ENCODE data around the gene RBM44. TPM values are rescaled to one million over a fixed set of nuclear protein-coding genes. Genes with fewer than 3 reads are reported as not detected.
"Not testable (repeated sequence)": the region's sequence is repeated elsewhere in the genome, so short reads cannot be mapped to it uniquely, and the experiment has no call there.

Gene RBM44
- total RNA-seq, 1 experiment from 2014 or later, result 0.14 TPM

DNA sequence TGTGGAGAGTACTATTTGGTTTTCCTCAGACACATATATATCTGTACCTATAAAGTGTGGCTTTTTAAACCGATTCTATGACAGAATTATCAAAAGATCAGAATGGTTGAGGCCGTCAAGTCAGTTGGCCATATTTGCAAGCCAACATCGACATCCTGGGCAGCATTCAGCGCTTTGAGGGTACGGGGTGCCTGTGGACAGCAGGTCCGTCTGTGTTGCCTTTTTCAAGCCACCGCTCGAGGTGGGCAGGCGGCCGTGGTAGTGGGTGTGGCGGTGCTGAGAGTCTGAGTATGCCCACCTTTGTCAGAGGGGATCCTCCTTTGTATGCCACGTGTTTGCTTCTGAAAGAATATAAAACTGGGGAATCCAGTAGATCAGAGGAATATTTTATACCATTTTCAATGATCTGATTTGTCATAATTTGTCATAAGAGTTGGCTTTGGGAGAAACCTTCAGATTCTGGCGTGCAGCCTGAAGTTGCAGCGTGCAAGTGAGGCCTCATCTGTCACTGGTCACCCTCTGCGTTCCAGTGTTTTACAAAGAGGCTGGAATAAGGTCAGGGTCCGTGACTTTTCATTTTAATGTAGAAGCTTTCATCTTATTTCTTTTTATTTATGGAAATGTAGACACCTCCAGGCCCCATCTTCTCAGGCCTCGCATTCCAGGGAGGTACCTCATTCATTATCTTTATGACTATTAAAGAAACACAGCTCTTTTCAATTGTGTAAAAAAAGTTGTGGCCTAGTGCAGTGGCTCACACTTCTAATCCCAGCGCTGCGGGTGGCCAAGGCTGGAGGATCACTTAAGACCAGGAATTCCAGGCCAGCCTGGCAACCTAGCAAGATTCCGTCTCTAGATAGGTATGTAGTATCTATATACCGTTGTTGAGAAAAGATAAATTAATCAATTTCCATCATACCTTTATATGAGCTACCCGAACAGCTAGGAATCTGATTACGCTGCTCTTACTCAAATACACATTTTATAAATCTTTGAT lies 37.8 kb upstream of the RBM44 start:
- DNase-seq, result no peak
- Mint-ChIP-seq H3K4me3 (ENCODE audit: unreplicated experiment) (no peak overlapping the region), H3K27me3 (ENCODE audit: insufficient read depth, unreplicated experiment) (no peaks in the 10 kb centered on the region), H3K36me3 (ENCODE audit: insufficient read depth, unreplicated experiment) (peaks cover 24% of the 10 kb centered on the region), H3K27ac (ENCODE audit: unreplicated experiment) (no peak overlapping the region), H3K9me3 (ENCODE audit: unreplicated experiment) (no peaks in the 10 kb centered on the region), H3K4me1 (ENCODE audit: low read depth, unreplicated experiment) (no peaks in the 10 kb centered on the region)
- no TSS peak for BruUV-seq (replicated peaks)
- ChIA-PET CTCF (no interaction called here), POLR2A (no interaction called here)
- no peak overlapping the region for H3K4me3 ChIP-seq (ENCODE audit: low read depth, low read length)
- no peaks in the 10 kb centered on the region for H3K36me3 ChIP-seq (ENCODE audit: control insufficient read depth, insufficient read depth, low read length)
- TF ChIP-seq, protein P1, sequence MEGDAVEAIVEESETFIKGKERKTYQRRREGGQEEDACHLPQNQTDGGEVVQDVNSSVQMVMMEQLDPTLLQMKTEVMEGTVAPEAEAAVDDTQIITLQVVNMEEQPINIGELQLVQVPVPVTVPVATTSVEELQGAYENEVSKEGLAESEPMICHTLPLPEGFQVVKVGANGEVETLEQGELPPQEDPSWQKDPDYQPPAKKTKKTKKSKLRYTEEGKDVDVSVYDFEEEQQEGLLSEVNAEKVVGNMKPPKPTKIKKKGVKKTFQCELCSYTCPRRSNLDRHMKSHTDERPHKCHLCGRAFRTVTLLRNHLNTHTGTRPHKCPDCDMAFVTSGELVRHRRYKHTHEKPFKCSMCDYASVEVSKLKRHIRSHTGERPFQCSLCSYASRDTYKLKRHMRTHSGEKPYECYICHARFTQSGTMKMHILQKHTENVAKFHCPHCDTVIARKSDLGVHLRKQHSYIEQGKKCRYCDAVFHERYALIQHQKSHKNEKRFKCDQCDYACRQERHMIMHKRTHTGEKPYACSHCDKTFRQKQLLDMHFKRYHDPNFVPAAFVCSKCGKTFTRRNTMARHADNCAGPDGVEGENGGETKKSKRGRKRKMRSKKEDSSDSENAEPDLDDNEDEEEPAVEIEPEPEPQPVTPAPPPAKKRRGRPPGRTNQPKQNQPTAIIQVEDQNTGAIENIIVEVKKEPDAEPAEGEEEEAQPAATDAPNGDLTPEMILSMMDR (IDR thresholded peaks at IDR 0.05; ENCODE audit: insufficient read depth in 1 of 2, low read depth in 1 of 2, low read length in 1 of 2, severe bottlenecking in 1 of 2, unreplicated experiment in 1 of 2), result no peak
- no peaks in the 10 kb centered on the region for H3K4me1 ChIP-seq
- intact Hi-C loops (cut with micrococcal nuclease; ENCODE audit: unreplicated experiment), result no loop called here
- no peaks in the 10 kb centered on the region for H3K9me3 ChIP-seq
- H3K27me3 ChIP-seq (replicated peaks; ENCODE audit: control insufficient read depth, insufficient read depth, low read length), result no peaks in the 10 kb centered on the region

DNA sequence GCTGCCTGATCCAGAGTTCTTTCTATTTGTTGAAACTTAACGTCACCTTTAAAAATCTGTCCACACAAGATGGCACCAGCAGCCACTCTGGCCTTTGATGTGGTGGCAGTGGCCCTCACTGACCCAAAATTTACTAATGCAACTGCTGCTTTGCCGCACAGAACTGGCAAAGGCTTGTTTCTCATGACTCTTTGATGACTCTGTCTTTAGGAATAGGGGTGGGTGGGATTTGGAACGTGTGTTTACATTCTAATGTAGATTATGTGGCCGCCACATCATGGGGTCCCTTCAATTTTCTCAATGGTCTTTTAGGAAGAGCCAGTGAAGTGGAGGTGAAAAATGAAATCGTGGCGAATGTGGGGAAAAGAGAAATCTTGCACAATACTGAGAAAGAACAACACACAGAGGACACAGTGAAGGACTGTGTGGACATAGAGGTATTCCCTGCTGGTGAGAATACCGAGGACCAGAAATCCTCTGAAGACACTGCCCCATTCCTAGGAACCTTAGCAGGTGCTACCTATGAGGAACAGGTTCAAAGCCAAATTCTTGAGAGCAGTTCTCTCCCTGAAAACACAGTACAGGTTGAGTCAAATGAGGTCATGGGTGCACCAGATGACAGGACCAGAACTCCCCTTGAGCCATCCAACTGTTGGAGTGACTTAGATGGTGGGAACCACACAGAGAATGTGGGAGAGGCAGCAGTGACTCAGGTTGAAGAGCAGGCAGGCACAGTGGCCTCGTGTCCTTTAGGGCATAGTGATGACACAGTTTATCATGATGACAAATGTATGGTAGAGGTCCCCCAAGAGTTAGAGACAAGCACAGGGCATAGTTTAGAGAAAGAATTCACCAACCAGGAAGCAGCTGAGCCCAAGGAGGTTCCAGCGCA lies 36.0 kb upstream of the RBM44 start:
- H3K27ac Mint-ChIP-seq (ENCODE audit: unreplicated experiment); H3K9me3 Mint-ChIP-seq (ENCODE audit: unreplicated experiment); H3K4me3 Mint-ChIP-seq (ENCODE audit: unreplicated experiment); H3K36me3 ChIP-seq (ENCODE audit: control insufficient read depth, insufficient read depth, low read length); H3K27me3 Mint-ChIP-seq (ENCODE audit: insufficient read depth, unreplicated experiment); H3K4me3 ChIP-seq (ENCODE audit: low read depth, low read length); DNase-seq; H3K27me3 ChIP-seq (replicated peaks; ENCODE audit: control insufficient read depth, insufficient read depth, low read length); H3K4me1 ChIP-seq; H3K4me1 Mint-ChIP-seq (ENCODE audit: low read depth, unreplicated experiment); CTCF ChIA-PET; H3K9me3 ChIP-seq; intact Hi-C loops (cut with micrococcal nuclease; ENCODE audit: unreplicated experiment); BruUV-seq (replicated peaks); POLR2A ChIA-PET: not testable (repeated sequence)
- peaks cover 20% of the 10 kb centered on the region for H3K36me3 Mint-ChIP-seq (ENCODE audit: insufficient read depth, unreplicated experiment)

DNA sequence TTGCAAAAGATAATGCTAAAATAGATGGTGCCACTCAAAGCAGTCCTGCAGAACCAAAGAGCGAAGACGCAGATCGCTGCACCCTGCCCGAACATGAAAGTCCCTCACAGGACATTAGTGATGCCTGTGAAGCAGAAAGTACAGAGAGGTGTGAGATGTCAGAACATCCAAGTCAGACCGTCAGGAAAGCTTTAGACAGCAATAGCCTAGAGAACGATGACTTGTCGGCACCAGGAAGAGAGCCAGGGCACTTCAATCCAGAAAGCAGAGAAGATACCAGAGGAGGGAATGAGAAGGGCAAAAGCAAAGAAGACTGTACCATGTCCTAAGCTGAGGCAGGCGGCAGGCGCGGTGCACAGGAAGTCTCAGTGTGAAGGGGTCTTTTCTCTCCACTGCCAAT lies 34.8 kb upstream of the RBM44 start:
- ChIA-PET CTCF (no interaction called here), POLR2A (no interaction called here)
- TF ChIP-seq, protein P1 (IDR thresholded peaks at IDR 0.05; ENCODE audit: insufficient read depth in 1 of 2, low read depth in 1 of 2, low read length in 1 of 2, severe bottlenecking in 1 of 2, unreplicated experiment in 1 of 2), result no peak
- H3K27me3 ChIP-seq (replicated peaks; ENCODE audit: control insufficient read depth, insufficient read depth, low read length), result no peaks in the 10 kb centered on the region
- H3K4me1 ChIP-seq, result no peaks in the 10 kb centered on the region
- Mint-ChIP-seq H3K4me1 (ENCODE audit: low read depth, unreplicated experiment) (no peaks in the 10 kb centered on the region), H3K9me3 (ENCODE audit: unreplicated experiment) (no peaks in the 10 kb centered on the region), H3K27ac (ENCODE audit: unreplicated experiment) (no peak overlapping the region), H3K36me3 (ENCODE audit: insufficient read depth, unreplicated experiment) (peaks cover 20% of the 10 kb centered on the region), H3K4me3 (ENCODE audit: unreplicated experiment) (no peak overlapping the region), H3K27me3 (ENCODE audit: insufficient read depth, unreplicated experiment) (no peaks in the 10 kb centered on the region)
- no peaks in the 10 kb centered on the region for H3K36me3 ChIP-seq (ENCODE audit: control insufficient read depth, insufficient read depth, low read length)
- H3K4me3 ChIP-seq (ENCODE audit: low read depth, low read length), result no peak overlapping the region
- TSS peak; percentile 55 for BruUV-seq (replicated peaks)
- DNase-seq, result no peak
- intact Hi-C loops (cut with micrococcal nuclease; ENCODE audit: unreplicated experiment), result no loop called here
- no peaks in the 10 kb centered on the region for H3K9me3 ChIP-seq

DNA sequence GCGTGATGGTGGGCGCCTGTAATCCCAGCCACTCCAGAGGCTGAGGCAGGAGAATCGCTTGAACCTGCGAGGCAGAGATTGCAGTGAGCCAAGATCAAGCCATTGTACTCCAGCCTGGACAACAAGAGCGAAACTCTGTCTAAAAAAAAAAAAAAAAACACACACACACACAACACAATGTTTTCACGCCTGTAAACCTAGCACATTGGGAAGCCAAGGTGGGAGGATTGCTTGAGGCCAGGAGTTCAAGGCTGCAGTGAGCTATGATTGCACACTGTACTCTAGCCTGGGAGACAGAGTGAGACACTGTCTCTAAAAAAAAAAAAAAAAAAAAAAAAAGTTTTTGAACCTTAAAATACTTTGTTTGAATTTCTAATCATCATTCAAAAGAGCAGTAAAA lies 33.5 kb upstream of the RBM44 start:
- H3K4me3 Mint-ChIP-seq (ENCODE audit: unreplicated experiment); H3K27ac Mint-ChIP-seq (ENCODE audit: unreplicated experiment); H3K27me3 ChIP-seq (replicated peaks; ENCODE audit: control insufficient read depth, insufficient read depth, low read length); BruUV-seq (replicated peaks); H3K36me3 ChIP-seq (ENCODE audit: control insufficient read depth, insufficient read depth, low read length); H3K4me1 ChIP-seq; H3K4me1 Mint-ChIP-seq (ENCODE audit: low read depth, unreplicated experiment); H3K4me3 ChIP-seq (ENCODE audit: low read depth, low read length); CTCF ChIA-PET; H3K9me3 Mint-ChIP-seq (ENCODE audit: unreplicated experiment); POLR2A ChIA-PET; DNase-seq; H3K9me3 ChIP-seq; H3K27me3 Mint-ChIP-seq (ENCODE audit: insufficient read depth, unreplicated experiment); intact Hi-C loops (cut with micrococcal nuclease; ENCODE audit: unreplicated experiment): not testable (repeated sequence)
- peaks cover 20% of the 10 kb centered on the region for H3K36me3 Mint-ChIP-seq (ENCODE audit: insufficient read depth, unreplicated experiment)
